ENCODE measurements around the gene ELOVL2. TPM values are rescaled to one million over a fixed set of nuclear protein-coding genes. Genes with fewer than 3 reads are reported as not detected.

Gene ELOVL2
- total RNA-seq = 0.16 and 2.1 TPM in 2 replicates

GRCh38 chr6:11043961-11044711 is at the start of gene ELOVL2:
Gene ELOVL2, minus strand, starts transcription at chr6:11044305. Its CDS starts 75 bp downstream, at chr6:11044230.

Other genes with a start within 250 kb of the ELOVL2 start
- gene MAK, start 205.8 kb downstream of the ELOVL2 start, total RNA-seq = 0.24 TPM in 1 of 2 replicates, not detected in the other
- not detected in 2 replicates for gene GCM2, start 162.3 kb downstream of the ELOVL2 start, total RNA-seq
- gene SYCP2L, start 157.3 kb downstream of the ELOVL2 start, total RNA-seq = 0.13 TPM in 1 of 2 replicates, not detected in the other
- 9.8 and 17.5 TPM in 2 replicates for gene SMIM13, start 49.5 kb upstream of the ELOVL2 start, total RNA-seq
- not detected in 2 replicates for gene ERVFRD-1, start 67.4 kb upstream of the ELOVL2 start, total RNA-seq
- gene NEDD9, start 188.4 kb upstream of the ELOVL2 start, total RNA-seq = 1.1 and 21.1 TPM in 2 replicates

Data from epithelial cell of alveolus of lung (primary cell).